ENCODE data around the gene CDKN2B-AS1. TPM values are rescaled to one million over a fixed set of nuclear protein-coding genes. Genes with fewer than 3 reads are reported as not detected.

The CDKN2B-AS1 gene
- total RNA-seq, 1 donor from 2014 or later: 3.5 TPM

DNA sequence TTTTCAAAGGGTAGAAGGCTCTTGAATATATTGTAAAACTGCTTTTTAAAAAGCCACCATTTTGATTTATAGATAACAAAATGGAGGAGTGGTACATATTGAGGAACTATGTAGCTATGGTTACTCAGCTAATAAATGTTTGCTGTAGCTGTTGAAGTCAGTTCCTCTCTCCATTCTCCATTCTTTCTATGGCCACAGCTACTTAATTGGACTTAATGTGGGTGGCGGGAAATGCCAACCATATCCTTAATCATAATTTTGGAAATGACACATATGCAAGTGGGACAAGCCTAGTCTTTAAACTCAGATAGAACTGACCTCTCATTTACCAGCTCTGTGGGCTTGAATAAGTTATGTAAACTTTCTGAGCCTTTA lies 11.0 kb upstream of the CDKN2B-AS1 start:
- Mint-ChIP-seq H3K27me3 (ENCODE audit: low read depth) (peaks cover 54% of the 10 kb centered on the region), H3K9me3 (ENCODE audit: low read depth) (no peaks in the 10 kb centered on the region), H3K36me3 (ENCODE audit: low read depth) (peaks cover 11% of the 10 kb centered on the region), H3K4me3 (ENCODE audit: unreplicated experiment) (no peak overlapping the region), H3K4me1 (ENCODE audit: low read depth) (peaks cover 14% of the 10 kb centered on the region), H3K27ac (ENCODE audit: unreplicated experiment) (no peak overlapping the region)
- TF ChIP-seq, protein P1, sequence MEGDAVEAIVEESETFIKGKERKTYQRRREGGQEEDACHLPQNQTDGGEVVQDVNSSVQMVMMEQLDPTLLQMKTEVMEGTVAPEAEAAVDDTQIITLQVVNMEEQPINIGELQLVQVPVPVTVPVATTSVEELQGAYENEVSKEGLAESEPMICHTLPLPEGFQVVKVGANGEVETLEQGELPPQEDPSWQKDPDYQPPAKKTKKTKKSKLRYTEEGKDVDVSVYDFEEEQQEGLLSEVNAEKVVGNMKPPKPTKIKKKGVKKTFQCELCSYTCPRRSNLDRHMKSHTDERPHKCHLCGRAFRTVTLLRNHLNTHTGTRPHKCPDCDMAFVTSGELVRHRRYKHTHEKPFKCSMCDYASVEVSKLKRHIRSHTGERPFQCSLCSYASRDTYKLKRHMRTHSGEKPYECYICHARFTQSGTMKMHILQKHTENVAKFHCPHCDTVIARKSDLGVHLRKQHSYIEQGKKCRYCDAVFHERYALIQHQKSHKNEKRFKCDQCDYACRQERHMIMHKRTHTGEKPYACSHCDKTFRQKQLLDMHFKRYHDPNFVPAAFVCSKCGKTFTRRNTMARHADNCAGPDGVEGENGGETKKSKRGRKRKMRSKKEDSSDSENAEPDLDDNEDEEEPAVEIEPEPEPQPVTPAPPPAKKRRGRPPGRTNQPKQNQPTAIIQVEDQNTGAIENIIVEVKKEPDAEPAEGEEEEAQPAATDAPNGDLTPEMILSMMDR (IDR thresholded peaks at IDR 0.05): no peak
- no peak for DNase-seq (ENCODE audit: low spot score)

DNA sequence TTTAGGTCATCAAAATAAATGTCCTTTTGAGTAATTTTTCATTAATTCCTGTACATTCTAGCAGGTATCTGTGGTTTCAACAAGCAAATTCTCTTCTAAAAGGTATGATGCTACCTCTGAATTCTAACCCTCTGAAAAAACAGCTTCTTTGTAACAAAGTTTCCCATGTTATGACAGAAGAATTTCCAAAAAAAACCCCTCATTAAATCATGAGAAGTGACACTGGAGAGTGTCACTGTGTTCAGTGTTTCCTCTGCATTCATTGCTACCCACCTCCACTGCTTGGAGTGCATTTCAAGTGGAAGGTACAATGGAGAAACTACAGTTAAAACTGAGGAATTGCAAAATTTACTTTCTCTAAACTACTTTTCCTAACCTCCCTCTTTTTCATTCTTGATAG lies 10.5 kb upstream of the CDKN2B-AS1 start:
- Mint-ChIP-seq H3K4me3 (ENCODE audit: unreplicated experiment) (no peak overlapping the region), H3K4me1 (ENCODE audit: low read depth) (peaks cover 14% of the 10 kb centered on the region), H3K9me3 (ENCODE audit: low read depth) (no peaks in the 10 kb centered on the region), H3K27me3 (ENCODE audit: low read depth) (peaks cover 53% of the 10 kb centered on the region), H3K36me3 (ENCODE audit: low read depth) (peaks cover 11% of the 10 kb centered on the region), H3K27ac (ENCODE audit: unreplicated experiment) (no peak overlapping the region)
- DNase-seq (ENCODE audit: low spot score): no peak
- TF ChIP-seq, protein P1 (IDR thresholded peaks at IDR 0.05): no peak

DNA sequence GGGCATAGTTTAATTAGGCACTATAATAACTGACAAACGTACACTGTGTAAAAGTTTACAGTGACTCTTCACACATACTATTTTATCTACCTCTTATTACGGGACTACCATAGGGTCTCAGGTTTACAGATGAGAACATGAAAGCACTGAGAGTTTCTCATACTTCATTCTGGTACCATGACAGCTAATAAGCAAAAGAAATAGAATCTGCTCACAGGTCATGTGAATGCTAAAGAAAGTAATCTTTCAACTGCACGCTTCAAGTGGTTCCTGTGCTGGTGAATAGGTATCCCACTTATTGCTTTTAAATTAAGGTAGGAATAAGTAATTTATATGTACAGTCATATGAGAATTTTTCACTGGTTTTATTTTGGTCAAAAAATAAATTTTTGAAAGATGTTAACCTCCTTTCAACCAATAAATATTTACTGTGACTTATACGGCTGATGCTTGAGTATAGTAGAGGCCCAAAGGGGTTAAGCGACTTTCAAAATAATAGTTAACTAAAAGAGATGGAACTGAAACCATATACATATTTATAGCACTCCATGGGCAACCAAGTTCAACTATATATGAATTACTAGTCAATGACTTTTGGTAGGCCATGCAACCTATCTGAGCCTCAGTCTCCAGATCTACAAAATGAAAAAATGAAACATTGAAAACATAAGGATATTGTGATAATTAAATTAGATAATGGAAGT lies 8.5 kb upstream of the CDKN2B-AS1 start:
- Mint-ChIP-seq H3K36me3 (ENCODE audit: low read depth) (peaks cover 18% of the 10 kb centered on the region), H3K27ac (ENCODE audit: unreplicated experiment) (no peak overlapping the region), H3K4me3 (ENCODE audit: unreplicated experiment) (no peak overlapping the region), H3K9me3 (ENCODE audit: low read depth) (no peaks in the 10 kb centered on the region), H3K27me3 (ENCODE audit: low read depth) (peaks cover 58% of the 10 kb centered on the region), H3K4me1 (ENCODE audit: low read depth) (peaks cover 16% of the 10 kb centered on the region)
- TF ChIP-seq, protein P1 (IDR thresholded peaks at IDR 0.05): no peak
- no peak for DNase-seq (ENCODE audit: low spot score)

DNA sequence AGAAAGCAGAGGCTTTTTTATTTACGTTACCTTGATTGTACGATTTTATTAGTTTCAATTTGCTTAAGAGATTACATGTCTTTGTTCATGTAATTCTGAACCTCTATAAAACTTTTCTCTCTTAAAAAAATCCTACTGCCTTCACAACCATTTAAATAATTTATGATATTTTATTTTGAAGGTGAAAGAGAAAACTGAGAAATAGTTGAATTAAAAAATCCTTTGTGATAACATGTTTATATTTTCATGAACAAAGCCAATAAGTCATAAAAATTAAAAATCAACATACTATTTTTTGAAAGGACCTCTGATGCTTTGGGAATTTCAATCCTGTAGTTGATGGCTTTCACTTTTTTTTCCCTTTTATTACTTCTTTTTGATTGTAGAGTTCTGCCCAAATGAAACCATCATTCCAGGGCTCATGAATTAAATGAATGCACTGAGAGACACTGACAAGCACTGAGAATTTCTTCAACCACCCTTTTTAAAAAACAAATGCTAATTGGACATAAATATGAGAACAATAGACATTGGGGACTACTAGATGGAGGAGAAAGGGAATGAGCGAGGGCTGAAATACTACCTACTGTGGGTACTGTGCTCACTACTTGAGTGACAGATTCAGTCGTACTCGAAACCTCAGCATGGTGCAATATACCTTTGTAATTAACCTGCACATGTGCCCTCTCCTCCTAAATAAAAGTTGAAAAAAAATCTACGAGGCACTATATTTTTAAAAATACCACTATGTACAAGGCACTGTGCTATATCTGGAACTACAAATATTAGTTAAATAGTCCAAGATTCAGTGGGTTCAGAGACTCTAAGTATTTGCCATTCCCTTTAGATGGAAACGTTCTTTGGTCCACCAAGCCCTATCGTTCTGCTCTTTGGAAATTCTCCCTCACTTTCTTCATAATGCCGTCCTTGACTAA lies 6.3 kb upstream of the CDKN2B-AS1 start:
- H3K4me1 Mint-ChIP-seq (ENCODE audit: low read depth): peaks cover 17% of the 10 kb centered on the region
- H3K36me3 Mint-ChIP-seq (ENCODE audit: low read depth): peaks cover 18% of the 10 kb centered on the region
- H3K27me3 Mint-ChIP-seq (ENCODE audit: low read depth): peaks cover 40% of the 10 kb centered on the region
- DNase-seq (ENCODE audit: low spot score): no peak
- TF ChIP-seq, protein P1 (IDR thresholded peaks at IDR 0.05): no peak
- no peak overlapping the region for H3K27ac Mint-ChIP-seq (ENCODE audit: unreplicated experiment)
- no peak overlapping the region for H3K4me3 Mint-ChIP-seq (ENCODE audit: unreplicated experiment)
- no peaks in the 10 kb centered on the region for H3K9me3 Mint-ChIP-seq (ENCODE audit: low read depth)

DNA sequence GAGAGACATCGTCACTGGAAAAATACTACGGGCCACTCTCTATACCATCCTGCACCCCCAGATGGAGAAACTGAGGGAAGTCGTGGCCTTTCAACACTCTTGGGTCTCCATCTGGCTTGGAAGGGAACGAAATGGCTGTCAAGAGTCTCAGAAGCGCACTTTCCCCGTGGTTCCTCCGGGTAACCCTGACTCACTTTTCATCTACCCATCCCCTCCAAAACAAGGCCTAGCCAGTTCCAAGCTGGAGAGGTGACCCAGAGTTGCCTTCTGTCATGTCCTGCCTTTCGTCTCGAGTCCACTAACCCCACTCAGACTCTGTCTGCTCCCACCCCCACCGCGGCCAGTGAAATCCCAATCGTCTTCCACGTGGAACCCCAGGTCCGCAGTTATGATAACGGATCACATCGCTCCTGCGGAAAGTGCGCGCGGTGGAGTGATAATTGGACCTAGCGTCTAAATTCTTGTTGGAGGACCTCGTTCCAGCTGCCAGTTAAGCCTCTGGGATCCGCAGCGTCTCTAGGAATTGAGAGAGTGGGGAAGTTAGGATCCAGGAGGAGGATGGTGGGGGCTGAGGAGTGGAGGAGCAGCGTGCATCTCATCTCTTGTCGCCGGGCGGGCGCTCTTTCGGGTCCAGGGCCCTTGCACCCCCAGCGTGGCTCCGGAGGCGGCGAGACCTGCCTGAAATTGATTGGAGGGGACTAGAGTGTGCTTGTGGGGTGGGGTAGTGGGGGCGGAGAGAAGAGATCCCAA lies 5.0 kb upstream of the CDKN2B-AS1 start:
- Mint-ChIP-seq H3K36me3 (ENCODE audit: low read depth) (peaks cover 17% of the 10 kb centered on the region), H3K4me3 (ENCODE audit: unreplicated experiment) (no peak overlapping the region), H3K27me3 (ENCODE audit: low read depth) (peaks cover 29% of the 10 kb centered on the region), H3K4me1 (ENCODE audit: low read depth) (peaks cover 24% of the 10 kb centered on the region), H3K9me3 (ENCODE audit: low read depth) (no peaks in the 10 kb centered on the region), H3K27ac (ENCODE audit: unreplicated experiment) (no peak overlapping the region)
- TF ChIP-seq, protein P1 (IDR thresholded peaks at IDR 0.05): no peak
- DNase-seq (ENCODE audit: low spot score): no peak

All from chondrocyte (in vitro differentiated cells).